Hypothalamus (tissue), 51 donors: ENCODE measurements around the gene TRIP4.
"Not testable (repeated sequence)": the region's sequence is repeated elsewhere in the genome, so short reads cannot be mapped to it uniquely, and the experiment has no call there.

ENCODE experiments used
- DNase-seq, 51 donors: peaks; one replicate each; lab custom pipeline; 2025; lab: John Stamatoyannopoulos, UW

TRIP4 gene

GRCh38 chr15:64380130-64380870, 7.3 kb upstream of the TRIP4 start:
- DNase-seq = not testable (repeated sequence)

- peak; percentile 9 to 94 (median 84) for DNase-seq
These were observed 6.5 kb upstream of the TRIP4 start, which contains the start of gene PCLAF for GRCh38 chr15:64381000-64381751. Gene PCLAF, minus strand, starts transcription at chr15:64381441. Its CDS starts 70 bp downstream, at chr15:64381371.

- no peak for DNase-seq
These were observed 3.9 kb upstream of the TRIP4 start for GRCh38 chr15:64383760-64384159.

GRCh38 chr15:64386291-64386690, 1.3 kb upstream of the TRIP4 start:
- no peak for DNase-seq

GRCh38 chr15:64389036-64389435, 1.4 kb downstream of the TRIP4 start:
- no peak for DNase-seq

- DNase-seq = not testable (repeated sequence)
These were observed 4.8 kb downstream of the TRIP4 start for GRCh38 chr15:64392471-64392870.

- DNase-seq = no peak
These were observed 9.2 kb downstream of the TRIP4 start for GRCh38 chr15:64396789-64397188.

GRCh38 chr15:64398575-64398974, 10.9 kb downstream of the TRIP4 start:
- DNase-seq = no peak

GRCh38 chr15:64400583-64400982, 12.9 kb downstream of the TRIP4 start:
- no peak for DNase-seq

- DNase-seq = no peak
These were observed 24.6 kb downstream of the TRIP4 start for GRCh38 chr15:64412216-64412615.

- no peak for DNase-seq
These were observed 35.1 kb downstream of the TRIP4 start for GRCh38 chr15:64422697-64423096.

- DNase-seq = no peak
These were observed 36.3 kb downstream of the TRIP4 start for GRCh38 chr15:64423970-64424369.

GRCh38 chr15:64425221-64425620, 37.6 kb downstream of the TRIP4 start:
- no peak for DNase-seq

GRCh38 chr15:64426845-64427465, 39.3 kb downstream of the TRIP4 start:
- peak in 2 of 51 donors; percentile 7 to 15 for DNase-seq

GRCh38 chr15:64429448-64429847, 41.8 kb downstream of the TRIP4 start:
- no peak for DNase-seq

- no peak for DNase-seq
These were observed 42.5 kb downstream of the TRIP4 start for GRCh38 chr15:64430000-64430735.

- DNase-seq = no peak
These were observed 50.3 kb downstream of the TRIP4 start for GRCh38 chr15:64437982-64438381.

GRCh38 chr15:64438653-64439447, 51.2 kb downstream of the TRIP4 start:
- no peak for DNase-seq

- DNase-seq = no peak
These were observed 54.2 kb downstream of the TRIP4 start for GRCh38 chr15:64441852-64442251.

GRCh38 chr15:64443016-64443415, 55.4 kb downstream of the TRIP4 start:
- no peak for DNase-seq
